Upper lobe of left lung (tissue), 6 donors: ENCODE measurements around the gene ARHGAP40. TPM values are rescaled to one million over a fixed set of nuclear protein-coding genes. Genes with fewer than 3 reads are reported as not detected.

Source experiments
- ATAC-seq, 2 donors: fragments of 200-7000 bp; cut with Tn5 transposase; one replicate each; pipeline ENCODE4 v1.9.1; 2022; ENCODE audit warnings: mild to moderate bottlenecking in 2 of 2, moderate library complexity in 2 of 2; ENCODE audit not compliant: low FRiP score in 2 of 2
- DNase-seq, 2 donors: peaks; one replicate each; pipeline ENCODE4 v3.0.0-alpha.2; 2019 to 2020
- H3K27ac ChIP-seq, 4 donors: fragments of 200-600 bp; sonication (generic); one replicate each; pipeline ENCODE4 v1.5.1; 2016 to 2019
- H3K27me3 ChIP-seq, 4 donors: fragments of 200-600 bp; sonication (generic); one replicate each; pipeline ENCODE4 v1.5.1; 2017 to 2019
- H3K36me3 ChIP-seq, 4 donors: fragments of 200-600 bp; sonication (generic); one replicate each; pipeline ENCODE4 v1.5.1; 2016 to 2019
- H3K4me1 ChIP-seq, 4 donors: fragments of 200-600 bp; sonication (generic); one replicate each; pipeline ENCODE4 v1.5.1; 2018 to 2019
- H3K4me3 ChIP-seq, 4 donors: fragments of 200-600 bp; sonication (generic); one replicate each; pipeline ENCODE4 v1.5.1; 2017 to 2019; ENCODE audit warnings: mild to moderate bottlenecking in 2 of 4, moderate library complexity in 1 of 4
- H3K9me3 ChIP-seq, 4 donors: fragments of 200-600 bp; sonication (generic); one replicate each; pipeline ENCODE4 v1.5.1; 2018 to 2019
- CTCF ChIP-seq, 6 experiments: fragments of 450-650 bp in 4 of 6; fragments of 200-600 bp in 2 of 6; sonication (generic) in 2 of 6; IDR thresholded peaks; one replicate each; pipeline ENCODE4 v1.5.1; 2016 to 2019; ENCODE audit warnings: antibody characterized with exemption in 6 of 6
- EP300 ChIP-seq, 4 donors: sonication (generic); formaldehyde crosslinking; IDR thresholded peaks; one replicate each; pipeline ENCODE4 v1.5.1; 2017; ENCODE audit warnings: antibody characterized with exemption in 4 of 4, control low read depth in 2 of 4
- POLR2A ChIP-seq, 4 donors: fragments of 450-650 bp; IDR thresholded peaks; one replicate each; pipeline ENCODE4 v1.5.1; 2016 to 2017; ENCODE audit warnings: antibody characterized with exemption in 4 of 4, mild to moderate bottlenecking in 2 of 4
- POLR2AphosphoS5 ChIP-seq, 2 donors: sonication (generic); formaldehyde crosslinking; IDR thresholded peaks; one replicate each; pipeline ENCODE4 v1.5.1; 2017; ENCODE audit warnings: antibody characterized with exemption in 2 of 2
- WGBS, 2 donors: methylation state at CpG; one replicate each; pipeline ENCODE4 v1.1.5; 2017 to 2018; 5-methylcytosine and 5-hydroxymethylcytosine counted together
- total RNA-seq, 6 donors: library from RNA; depleted of rRNA in 4 of 6; stranded (reverse); fragments of >200 nt in 4 of 6; gene quantifications; one replicate each; pipeline versions ENCODE4 v1.1.0 to v1.2.1, GENCODE V29; 2016 to 2021
- donor health status: DM: no; HTN: no; CAD: no; lungs with moderate emphysema.
- donor health status: DM: no; HTN: yes; CAD: no; lungs with severe emphysema.

ARHGAP40 gene
- total RNA-seq, 6 donors from 2014 or later, result 0.29 to 22.0 (median 0.52) TPM

- no peaks in the 10 kb centered on the region for H3K27me3 ChIP-seq
Observed at GRCh38 chr20:38692436-38693411, 91.1 kb downstream of the ARHGAP40 start.

GRCh38 chr20:38697306-38697705 is 95.7 kb downstream of the ARHGAP40 start:
- H3K4me1 ChIP-seq, result no peaks in the 10 kb centered on the region
- no peaks in the 10 kb centered on the region for H3K36me3 ChIP-seq
- ATAC-seq, result no peak
- WGBS, 2 donors, result 57 to 70% methylated on average over 9 of the region's 9 CpGs
- DNase-seq, result no peak
- no peak overlapping the region for H3K4me3 ChIP-seq
- H3K27me3 ChIP-seq, result no peaks in the 10 kb centered on the region
- H3K9me3 ChIP-seq, result no peaks in the 10 kb centered on the region
- TF ChIP-seq EP300 (IDR thresholded peaks at IDR 0.05) (no peak), CTCF (IDR thresholded peaks at IDR 0.05) (no peak), POLR2A (IDR thresholded peaks at IDR 0.05) (no peak), POLR2AphosphoS5 (IDR thresholded peaks at IDR 0.05) (no peak)
- H3K27ac ChIP-seq, result no peak overlapping the region

More at GRCh38 chr20:38692436-38693411, 91.1 kb downstream of the ARHGAP40 start:
- 20 to 26% methylated on average over 10 to 13 of the region's 13 CpGs for WGBS, 2 donors
- H3K36me3 ChIP-seq, result no peaks in the 10 kb centered on the region
- no peak for TF ChIP-seq EP300 (IDR thresholded peaks at IDR 0.05)
- no peak for TF ChIP-seq POLR2A (IDR thresholded peaks at IDR 0.05)
- no peak for TF ChIP-seq CTCF (IDR thresholded peaks at IDR 0.05)
- DNase-seq (peak in 1 of 2 donors; percentile 5), ATAC-seq (no peak)
- no peak overlapping the region for H3K4me3 ChIP-seq
- H3K9me3 ChIP-seq, result no peaks in the 10 kb centered on the region
- no peak overlapping the region for H3K27ac ChIP-seq
- no peaks in the 10 kb centered on the region for H3K4me1 ChIP-seq

- ATAC-seq, result no peak
- WGBS, 2 donors, result 76 to 82% methylated on average over 15 of the region's 15 CpGs
- no peak for TF ChIP-seq EP300 (IDR thresholded peaks at IDR 0.05)
- no peak for TF ChIP-seq CTCF (IDR thresholded peaks at IDR 0.05)
- no peak for TF ChIP-seq POLR2A (IDR thresholded peaks at IDR 0.05)
- TF ChIP-seq POLR2AphosphoS5 (IDR thresholded peaks at IDR 0.05), result no peak
Observed at GRCh38 chr20:38698541-38698940, 96.9 kb downstream of the ARHGAP40 start.

GRCh38 chr20:38700141-38700540 is 98.5 kb downstream of the ARHGAP40 start:
- H3K27me3 ChIP-seq, result no peaks in the 10 kb centered on the region

More at GRCh38 chr20:38698541-38698940, 96.9 kb downstream of the ARHGAP40 start:
- Histone ChIP-seq H3K4me3 (no peak overlapping the region), H3K36me3 (no peaks in the 10 kb centered on the region), H3K9me3 (no peaks in the 10 kb centered on the region), H3K27me3 (no peaks in the 10 kb centered on the region), H3K27ac (no peak overlapping the region), H3K4me1 (no peaks in the 10 kb centered on the region)
- no peak for DNase-seq

More at GRCh38 chr20:38700141-38700540, 98.5 kb downstream of the ARHGAP40 start:
- no peak for ATAC-seq
- TF ChIP-seq CTCF (IDR thresholded peaks at IDR 0.05), result no peak
- Histone ChIP-seq H3K4me1 (no peaks in the 10 kb centered on the region), H3K4me3 (no peak overlapping the region), H3K36me3 (no peaks in the 10 kb centered on the region), H3K9me3 (no peaks in the 10 kb centered on the region), H3K27ac (no peak overlapping the region)
- no peak for DNase-seq
- WGBS, 2 donors, result 45 to 48% methylated on average over 4 of the region's 4 CpGs

Other genes starting within 250 kb of the ARHGAP40 start
- gene SNHG17, start 166.5 kb upstream of the ARHGAP40 start, total RNA-seq, result 10 to 100 TPM; 14.7 to 40.0 (median 20.3) TPM
- 10 to 100 TPM; 27.0 to 76.5 (median 32.1) TPM for gene RALGAPB, start 129.0 kb upstream of the ARHGAP40 start, total RNA-seq
- under 1 TPM in 1 of 6 donors, not detected in 5; 0.29 TPM for gene ADIG, start 20.6 kb upstream of the ARHGAP40 start, total RNA-seq
- gene SLC32A1, start 122.7 kb downstream of the ARHGAP40 start, total RNA-seq, result not detected
- 10 to 100 TPM in 1 of 6 donors, 1 to 10 TPM in 5; 7.2 to 23.0 (median 8.8) TPM for gene ACTR5, start 146.7 kb downstream of the ARHGAP40 start, total RNA-seq
- gene PPP1R16B, start 203.9 kb downstream of the ARHGAP40 start, total RNA-seq, result 10 to 100 TPM in 2 of 6 donors, 1 to 10 TPM in 4; 7.4 to 16.8 (median 8.8) TPM